ENCODE results near the gene NEU2.
"Not testable (repeated sequence)": the region's sequence is repeated elsewhere in the genome, so short reads cannot be mapped to it uniquely, and the experiment has no call there.

Gene NEU2

DNA sequence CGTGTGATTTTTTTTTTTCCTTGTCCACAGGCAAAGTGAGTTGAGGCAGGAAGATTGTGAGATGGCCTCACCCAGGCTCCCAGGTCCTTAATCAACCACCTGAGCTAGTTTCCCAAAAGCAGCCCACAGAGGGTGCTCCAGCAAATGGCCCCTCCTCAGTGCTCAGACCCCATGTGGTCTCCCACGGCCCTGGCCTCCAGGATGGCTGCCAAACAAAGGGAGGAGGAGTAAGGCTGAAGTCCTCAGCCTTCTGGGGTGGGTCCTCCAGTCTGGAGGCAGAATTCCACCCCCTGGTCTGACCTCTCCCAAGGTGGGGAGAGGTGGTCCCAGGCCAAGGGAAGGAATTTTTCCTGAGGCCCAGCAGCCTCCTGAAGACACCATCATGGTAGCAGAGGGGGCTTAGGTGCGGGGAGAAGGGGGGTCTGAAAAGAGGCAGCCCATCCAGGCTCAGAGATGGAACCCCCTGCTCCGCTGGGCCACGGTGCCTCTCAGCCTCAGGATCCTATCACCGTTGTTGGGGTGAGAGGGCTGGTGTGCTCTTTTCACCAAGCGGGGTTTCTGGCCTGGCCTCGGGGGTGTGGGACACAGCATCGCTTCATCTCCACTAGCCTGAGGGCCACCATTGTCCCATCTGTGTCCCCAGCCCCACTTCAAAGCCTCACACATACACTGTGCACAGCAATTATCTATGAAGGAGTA is 21.8 kb upstream of the NEU2 start:
- no peak for DNase-seq

- DNase-seq: no peak
Measured at GRCh38 chr2:233011268-233011650, 21.2 kb upstream of the NEU2 start.

- DNase-seq: no peak
Measured at GRCh38 chr2:233011702-233012131, 20.8 kb upstream of the NEU2 start.

GRCh38 chr2:233012301-233012971 is 20.0 kb upstream of the NEU2 start:
- no peak for DNase-seq

- DNase-seq: no peak
Measured at GRCh38 chr2:233013027-233013461, 19.4 kb upstream of the NEU2 start, which contains the start of gene NGEF. TSS of gene NGEF (minus strand) at chr2:233013256. CDS start at chr2:232974890, 38,366 bp downstream.

- DNase-seq: no peak
Measured at GRCh38 chr2:233013650-233014049, 18.8 kb upstream of the NEU2 start.

DNA sequence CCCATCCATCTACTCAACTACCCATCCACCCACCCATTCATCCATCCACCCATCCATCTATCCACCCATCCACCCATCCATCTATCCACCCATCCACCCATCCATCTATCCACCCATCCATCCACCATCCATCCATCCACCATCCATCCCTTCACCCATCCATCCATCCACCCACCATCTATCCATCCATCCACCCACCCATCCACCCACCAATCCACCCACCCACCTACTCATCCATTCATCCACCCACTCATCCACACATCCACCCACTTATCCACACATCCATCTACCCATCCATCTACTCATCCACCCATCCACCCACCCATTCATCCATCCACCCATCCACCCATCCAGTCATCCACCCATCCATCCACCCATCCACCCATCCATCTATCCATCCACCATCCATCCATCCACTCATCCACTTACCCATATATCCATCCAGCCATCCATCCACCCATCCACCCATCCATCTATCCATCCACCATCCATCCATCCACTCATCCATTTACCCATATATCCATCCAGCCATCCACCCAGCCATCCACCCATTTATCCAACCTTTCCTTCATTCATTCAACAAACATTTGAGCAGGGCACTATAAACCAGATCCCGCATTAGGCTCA is 17.3 kb upstream of the NEU2 start:
- DNase-seq: no peak

GRCh38 chr2:233017947-233018346 is 14.5 kb upstream of the NEU2 start:
- no peak for DNase-seq

DNA sequence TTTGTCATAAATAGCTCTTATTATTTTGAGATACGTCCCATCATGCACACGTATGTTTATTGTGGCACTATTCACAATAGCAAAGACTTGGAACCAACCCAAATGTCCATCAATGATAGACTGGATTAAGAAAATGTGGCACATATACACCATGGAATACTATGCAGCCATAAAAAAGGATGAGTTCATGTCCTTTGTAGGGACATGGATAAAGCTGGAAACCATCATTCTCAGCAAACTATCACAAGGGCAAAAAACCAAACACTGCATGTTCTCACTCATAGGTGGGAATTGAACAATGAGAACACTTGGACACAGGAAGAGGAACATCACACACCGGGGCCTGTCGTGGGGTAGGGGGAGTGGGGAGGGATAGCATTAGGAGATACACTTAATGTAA is 12.9 kb upstream of the NEU2 start:
- not testable (repeated sequence) for DNase-seq

DNA sequence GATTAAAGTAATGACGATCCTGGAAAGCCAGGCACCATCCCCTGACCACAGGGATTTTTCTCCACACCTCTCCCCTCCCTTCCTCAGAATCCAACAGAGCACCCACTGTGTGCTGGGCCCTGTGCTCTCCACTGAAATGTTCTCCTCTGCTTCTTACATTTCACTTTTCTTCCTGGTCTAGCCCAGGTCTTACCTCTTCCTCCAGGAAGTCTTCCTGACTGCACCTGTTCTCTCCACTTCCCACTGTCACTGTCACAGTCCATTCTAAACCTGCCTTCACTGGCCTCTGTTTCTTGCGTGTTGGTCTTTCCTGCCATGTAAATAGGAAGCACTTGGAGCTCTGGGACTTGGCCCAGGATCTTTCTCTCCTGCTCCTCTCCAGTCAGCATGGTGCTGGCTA is 12.0 kb upstream of the NEU2 start:
- DNase-seq: no peak

DNA sequence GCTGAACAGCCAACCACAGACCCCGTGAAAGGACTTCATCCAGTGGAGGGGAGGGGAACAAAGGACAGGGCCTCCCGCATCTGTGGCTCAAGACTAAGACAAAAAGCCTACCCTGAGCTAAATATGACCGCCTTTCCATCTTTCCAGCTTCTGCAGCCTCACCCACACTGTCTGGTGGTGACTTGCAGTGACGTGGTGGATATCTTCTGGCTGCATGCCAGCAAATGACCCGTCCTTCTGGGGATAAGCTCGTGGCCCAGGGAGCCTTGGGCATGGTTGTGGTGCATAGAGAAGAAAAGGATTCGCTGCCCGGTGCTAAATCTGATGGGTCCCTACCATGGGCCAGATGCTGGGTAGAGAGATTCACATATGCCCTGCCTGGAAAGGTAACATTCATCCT is 10.7 kb upstream of the NEU2 start:
- DNase-seq: no peak

DNA sequence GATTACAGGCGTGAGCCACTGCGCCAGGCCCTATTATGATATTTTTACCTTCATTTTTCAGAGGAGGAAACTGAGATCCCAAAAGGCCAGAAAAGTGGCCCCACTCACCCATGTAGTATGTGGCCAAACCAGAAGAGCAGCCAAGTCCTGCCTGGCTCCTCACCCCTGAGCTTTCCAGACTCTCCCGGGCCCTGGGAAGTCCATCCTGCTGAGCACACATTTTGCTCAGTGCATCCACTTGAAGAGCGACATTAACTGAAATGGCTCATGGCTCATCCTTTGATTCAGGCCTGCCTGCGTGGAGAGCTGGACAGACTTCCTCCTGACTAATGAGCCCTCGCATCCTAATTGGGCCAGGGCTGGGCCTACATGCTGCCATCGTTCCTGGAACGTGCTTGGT is 9.9 kb upstream of the NEU2 start:
- DNase-seq: no peak

DNA sequence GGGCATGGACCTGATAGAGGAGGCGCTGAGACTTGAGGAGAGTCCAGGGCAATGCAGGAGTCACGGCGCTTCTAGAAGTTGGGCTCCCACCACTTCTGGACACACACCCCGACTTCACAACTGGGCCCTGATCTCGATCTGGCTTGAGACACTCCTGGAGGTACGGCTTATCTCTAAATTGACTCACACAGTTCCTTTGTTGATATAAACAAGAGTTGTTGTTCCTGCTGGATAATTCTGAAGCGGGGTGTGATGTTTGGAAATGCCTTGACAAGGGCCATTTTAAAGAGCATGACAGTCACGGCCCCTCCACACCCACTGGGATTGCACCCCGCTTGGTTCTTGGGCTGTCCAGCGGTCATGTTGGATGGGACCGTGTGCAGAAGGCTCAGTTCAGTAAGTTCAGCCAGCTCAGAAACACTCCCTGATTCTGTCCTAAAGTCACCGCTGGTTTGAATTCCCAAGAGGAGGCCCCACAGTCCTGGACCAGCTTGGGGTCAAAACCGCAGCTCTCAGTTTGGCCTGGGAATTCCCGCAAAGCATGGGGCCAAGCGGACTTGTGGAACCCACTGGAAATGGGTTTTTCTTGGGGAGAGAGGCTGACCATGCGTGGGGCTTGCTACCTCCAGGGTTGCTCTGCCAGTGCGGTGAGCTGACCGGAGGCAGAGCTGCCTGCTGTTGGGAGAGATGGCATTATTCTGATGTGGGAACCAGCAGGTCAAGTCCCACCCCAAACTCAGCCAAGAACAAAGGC is 9.3 kb upstream of the NEU2 start:
- DNase-seq: no peak

DNA sequence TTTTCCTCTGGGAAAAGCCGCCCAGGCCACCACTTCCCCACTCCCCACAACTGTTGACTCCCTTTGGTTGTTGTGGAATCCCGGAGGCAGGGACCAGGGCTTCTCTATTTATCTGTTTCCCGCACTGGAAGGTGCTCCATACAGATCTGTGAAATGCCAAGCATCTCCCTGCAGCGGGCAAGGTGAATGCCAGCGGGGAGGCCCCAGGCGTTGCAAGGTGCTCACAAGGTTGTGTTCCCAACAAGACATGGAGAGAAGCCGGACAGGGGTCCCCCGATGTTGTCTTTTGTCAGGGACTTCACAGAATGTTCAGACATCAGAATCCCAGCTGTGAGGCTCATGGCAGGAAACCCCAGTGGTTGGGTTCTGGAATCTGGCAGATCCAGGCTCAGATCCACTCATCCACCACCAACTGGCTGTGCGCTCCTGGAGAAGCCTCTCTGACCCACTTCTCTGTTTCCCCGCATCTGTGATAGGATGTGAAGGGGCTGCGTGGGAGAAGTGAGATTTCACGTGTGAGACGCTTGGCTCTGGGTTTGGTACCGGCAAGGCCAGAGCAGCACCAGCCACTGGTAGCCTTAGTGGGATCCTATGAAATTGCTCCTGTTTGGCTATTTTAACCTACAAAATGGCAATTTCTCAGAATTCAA is 8.6 kb upstream of the NEU2 start:
- no peak for DNase-seq

- no peak for DNase-seq
Measured at GRCh38 chr2:233025706-233026105, 6.8 kb upstream of the NEU2 start.

DNA sequence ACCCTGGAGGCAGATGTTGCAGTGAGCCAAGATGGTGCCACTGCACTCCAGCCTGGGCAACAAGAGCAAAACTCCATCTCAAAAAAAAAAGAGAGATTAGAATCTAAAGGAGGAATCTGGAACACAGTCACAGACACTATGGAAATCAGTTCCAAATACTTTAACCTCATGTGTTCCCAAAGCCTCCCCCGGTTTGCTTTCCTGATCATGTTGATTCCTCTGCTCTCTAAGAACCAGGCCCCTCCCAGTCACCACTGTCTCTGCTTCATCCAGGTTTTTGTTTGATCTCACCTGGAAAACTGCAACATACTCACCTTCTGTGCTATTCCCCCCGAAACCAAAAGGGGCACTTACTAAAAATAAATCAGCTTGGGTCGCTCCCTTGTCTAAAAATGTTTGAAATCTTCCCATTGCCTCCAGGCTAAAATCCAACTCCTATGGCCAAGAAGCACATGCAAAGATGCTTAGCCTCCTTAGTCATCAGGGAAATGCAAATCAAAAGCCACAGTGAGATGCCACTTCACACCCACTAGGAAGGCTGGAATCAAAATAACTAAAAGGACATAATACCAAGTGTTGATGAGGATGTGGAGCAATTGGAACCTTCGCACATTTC is 6.2 kb upstream of the NEU2 start:
- peak; percentile 19 to 42 for DNase-seq

DNA sequence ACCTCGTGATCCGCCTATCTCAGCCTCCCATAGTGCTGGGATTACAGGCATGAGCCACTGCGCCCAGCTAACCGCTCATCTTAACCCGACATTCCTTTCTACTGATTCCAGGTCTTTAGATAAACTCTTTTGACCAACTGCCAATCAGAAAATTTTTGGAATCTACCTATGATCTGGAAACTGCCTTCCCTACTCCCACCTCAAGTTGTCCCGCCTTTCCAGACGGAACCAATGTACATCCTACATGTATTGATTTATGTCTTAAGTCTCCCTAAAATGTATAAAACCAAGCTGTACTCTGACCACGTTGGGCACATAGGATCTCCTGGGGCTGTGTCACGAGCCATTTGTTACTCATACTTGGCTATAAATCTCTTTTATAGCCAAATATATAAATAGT is 3.2 kb upstream of the NEU2 start:
- no peak for DNase-seq

DNA sequence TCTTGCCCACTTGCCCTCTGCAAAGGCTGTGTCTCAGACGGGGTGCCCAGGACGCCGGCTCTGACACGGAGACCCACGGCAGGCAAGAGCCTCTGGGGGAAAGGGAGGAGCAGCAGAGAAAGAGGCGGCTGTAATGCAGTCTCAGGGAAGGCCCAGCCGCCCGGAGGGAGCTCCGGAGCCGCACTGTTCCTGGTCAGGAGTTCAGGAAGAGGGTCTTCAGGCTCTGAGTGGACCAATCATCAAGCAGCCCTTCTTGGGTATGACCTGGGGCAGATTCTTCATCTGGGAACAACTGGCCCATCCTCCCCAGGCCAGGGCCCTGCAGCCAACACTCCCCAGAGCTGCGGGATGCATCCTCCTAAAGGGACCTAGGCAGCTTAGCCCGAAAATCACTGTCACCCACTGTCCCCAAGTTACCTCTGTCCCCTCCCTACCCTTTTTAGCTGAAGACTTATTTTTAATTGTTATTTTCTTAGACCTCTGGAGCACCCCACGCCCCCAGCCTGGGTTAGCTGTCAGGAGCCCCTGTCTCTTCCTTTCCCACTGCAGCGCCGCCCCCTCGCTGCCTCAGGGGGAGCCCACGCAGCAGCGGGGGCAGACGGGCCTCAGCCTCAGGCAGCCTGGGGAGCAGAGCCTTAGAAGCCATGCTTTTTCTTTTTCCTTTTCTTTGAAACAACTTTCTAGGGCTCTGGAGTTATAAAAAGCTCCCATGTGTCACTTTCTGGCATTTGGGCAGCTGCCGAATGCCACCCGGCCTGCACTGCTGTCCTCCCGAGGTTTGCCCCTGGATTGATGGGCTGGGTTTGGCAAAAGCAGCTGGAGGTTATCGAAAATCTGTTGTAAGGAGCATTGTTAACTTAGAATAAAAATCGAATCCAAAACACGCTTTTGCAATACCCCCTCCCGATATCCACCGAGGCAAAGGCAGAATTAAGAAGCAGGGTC is 644 bp upstream of the NEU2 start:
- no peak for DNase-seq

- DNase-seq: no peak
Measured at GRCh38 chr2:233033672-233034071, 1.2 kb downstream of the NEU2 start.

DNA sequence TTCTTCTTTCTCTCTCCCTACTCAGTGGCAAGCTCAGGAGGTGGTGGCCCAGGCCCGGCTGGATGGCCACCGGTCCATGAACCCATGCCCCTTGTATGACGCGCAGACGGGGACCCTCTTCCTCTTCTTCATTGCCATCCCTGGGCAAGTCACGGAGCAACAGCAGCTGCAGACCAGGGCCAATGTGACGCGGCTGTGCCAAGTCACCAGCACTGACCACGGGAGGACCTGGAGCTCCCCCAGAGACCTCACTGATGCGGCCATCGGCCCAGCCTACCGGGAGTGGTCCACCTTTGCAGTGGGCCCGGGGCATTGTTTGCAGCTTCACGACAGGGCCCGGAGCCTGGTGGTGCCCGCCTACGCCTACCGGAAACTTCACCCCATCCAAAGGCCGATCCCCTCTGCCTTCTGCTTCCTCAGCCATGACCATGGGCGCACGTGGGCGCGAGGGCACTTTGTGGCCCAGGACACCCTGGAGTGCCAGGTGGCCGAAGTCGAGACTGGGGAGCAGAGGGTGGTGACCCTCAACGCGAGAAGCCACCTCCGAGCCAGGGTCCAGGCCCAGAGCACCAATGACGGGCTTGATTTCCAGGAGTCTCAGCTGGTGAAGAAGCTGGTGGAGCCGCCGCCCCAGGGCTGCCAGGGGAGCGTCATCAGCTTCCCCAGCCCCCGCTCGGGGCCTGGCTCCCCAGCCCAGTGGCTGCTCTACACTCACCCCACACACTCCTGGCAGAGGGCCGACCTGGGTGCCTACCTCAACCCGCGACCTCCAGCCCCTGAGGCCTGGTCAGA is 1.8 kb downstream of the NEU2 start:
- no peak for DNase-seq
